HEK293 (cell line): ENCODE data around the gene MEI1.
A peak's percentile ranks its signal among the peaks of the same experiment; 100 is the strongest.

ENCODE experiments used
- GLIS1 ChIP-seq: fragments of 450-650 bp; formaldehyde crosslinking; IDR thresholded peaks from 2 replicates; pipeline ENCODE4 v1.5.1; 2016; ENCODE audit warnings: missing biosample characterization, missing genetic modification characterization
- GLIS2 ChIP-seq: fragments of 450-650 bp; formaldehyde crosslinking; IDR thresholded peaks from 2 replicates; pipeline ENCODE4 v1.5.1; 2016; ENCODE audit warnings: missing biosample characterization, missing genetic modification characterization
- HOXD13 ChIP-seq: sonication (generic); formaldehyde crosslinking; IDR thresholded peaks from 2 replicates; pipeline ENCODE4 v1.8.0; 2022; ENCODE audit warnings: missing genetic modification reagents, borderline replicate concordance
- IKZF3 ChIP-seq: fragments of 450-650 bp; IDR thresholded peaks from 2 replicates; pipeline ENCODE4 v1.5.0; 2018; ENCODE audit warnings: missing biosample characterization, mild to moderate bottlenecking, missing genetic modification characterization, moderate library complexity
- KLF16 ChIP-seq: fragments of 450-650 bp; formaldehyde crosslinking; IDR thresholded peaks from 2 replicates; pipeline ENCODE4 v1.5.1; 2017; ENCODE audit warnings: missing biosample characterization, missing genetic modification characterization
- KLF8 ChIP-seq: fragments of 450-650 bp; formaldehyde crosslinking; IDR thresholded peaks from 2 replicates; pipeline ENCODE4 v1.5.1; 2016; ENCODE audit warnings: missing biosample characterization, missing genetic modification characterization
- OSR2 ChIP-seq: fragments of 450-650 bp; formaldehyde crosslinking; IDR thresholded peaks from 2 replicates; pipeline ENCODE4 v1.5.1; 2016; ENCODE audit warnings: missing biosample characterization, missing genetic modification characterization
- SCRT1 ChIP-seq: fragments of 450-650 bp; formaldehyde crosslinking; IDR thresholded peaks from 2 replicates; pipeline ENCODE4 v1.5.1; 2016; ENCODE audit warnings: missing biosample characterization, missing genetic modification characterization, borderline replicate concordance
- SCRT2 ChIP-seq: fragments of 450-650 bp; formaldehyde crosslinking; IDR thresholded peaks from 2 replicates; pipeline ENCODE4 v1.5.1; 2016; ENCODE audit warnings: missing biosample characterization, missing genetic modification characterization
- SP2 ChIP-seq: fragments of 450-650 bp; formaldehyde crosslinking; IDR thresholded peaks from 2 replicates; pipeline ENCODE4 v1.5.1; 2016; ENCODE audit warnings: missing biosample characterization, missing genetic modification characterization
- TRIM28 ChIP-seq: IDR thresholded peaks from 2 replicates; pipeline ENCODE4 v1.6.1; 2011; ENCODE audit warnings: low read length, control low read depth, borderline replicate concordance
- ZEB2 ChIP-seq: fragments of 450-650 bp; formaldehyde crosslinking; IDR thresholded peaks from 2 replicates; pipeline ENCODE4 v1.5.1; 2016; ENCODE audit warnings: missing biosample characterization, missing genetic modification characterization
- ZFHX2 ChIP-seq: fragments of 450-650 bp; formaldehyde crosslinking; conservative IDR thresholded peaks from 2 replicates; pipeline ENCODE4 v1.5.1; 2016; ENCODE audit warnings: missing biosample characterization, missing genetic modification characterization
- ZFP37 ChIP-seq: fragments of 450-650 bp; formaldehyde crosslinking; IDR thresholded peaks from 2 replicates; pipeline ENCODE4 v1.5.1; 2016; ENCODE audit warnings: missing biosample characterization, missing genetic modification characterization
- ZIC2 ChIP-seq: fragments of 450-650 bp; formaldehyde crosslinking; IDR thresholded peaks from 2 replicates; pipeline ENCODE4 v1.5.1; 2016; ENCODE audit warnings: missing biosample characterization, missing genetic modification characterization
- ZNF114 ChIP-seq: fragments of 450-650 bp; formaldehyde crosslinking; IDR thresholded peaks from 2 replicates; pipeline ENCODE4 v1.5.0; 2017; ENCODE audit warnings: missing biosample characterization, missing genetic modification characterization
- ZNF132 ChIP-seq: fragments of 450-650 bp; formaldehyde crosslinking; IDR thresholded peaks from 2 replicates; pipeline ENCODE4 v1.5.1; 2017; ENCODE audit warnings: missing biosample characterization, missing genetic modification characterization, borderline replicate concordance
- ZNF138 ChIP-seq: fragments of 450-650 bp; formaldehyde crosslinking; IDR thresholded peaks from 2 replicates; pipeline ENCODE4 v1.5.1; 2016; ENCODE audit warnings: missing biosample characterization, missing genetic modification characterization, borderline replicate concordance
- ZNF140 ChIP-seq: fragments of 450-650 bp; formaldehyde crosslinking; IDR thresholded peaks from 2 replicates; pipeline ENCODE4 v1.5.1; 2016; ENCODE audit warnings: missing biosample characterization, missing genetic modification characterization
- ZNF202 ChIP-seq: fragments of 450-650 bp; formaldehyde crosslinking; IDR thresholded peaks from 2 replicates; pipeline ENCODE4 v1.5.1; 2016; ENCODE audit warnings: missing biosample characterization, missing genetic modification characterization, borderline replicate concordance
- ZNF248 ChIP-seq: fragments of 450-650 bp; formaldehyde crosslinking; IDR thresholded peaks from 2 replicates; pipeline ENCODE4 v1.5.1; 2017; ENCODE audit warnings: missing biosample characterization, missing genetic modification characterization
- ZNF324 ChIP-seq: fragments of 450-650 bp; formaldehyde crosslinking; IDR thresholded peaks from 2 replicates; pipeline ENCODE4 v1.5.1; 2016; ENCODE audit warnings: missing biosample characterization, missing genetic modification characterization
- ZNF335 ChIP-seq: fragments of 450-650 bp; formaldehyde crosslinking; conservative IDR thresholded peaks from 2 replicates; pipeline ENCODE4 v1.5.1; 2016; ENCODE audit warnings: missing biosample characterization, missing genetic modification characterization
- ZNF366 ChIP-seq: fragments of 450-650 bp; formaldehyde crosslinking; conservative IDR thresholded peaks from 2 replicates; pipeline ENCODE4 v1.5.1; 2016; ENCODE audit warnings: missing biosample characterization, missing genetic modification characterization
- ZNF391 ChIP-seq: fragments of 450-650 bp; formaldehyde crosslinking; IDR thresholded peaks from 2 replicates; pipeline ENCODE4 v1.5.1; 2016; ENCODE audit warnings: low read depth, missing biosample characterization, missing genetic modification characterization, borderline replicate concordance
- ZNF394 ChIP-seq: fragments of 450-650 bp; formaldehyde crosslinking; IDR thresholded peaks from 2 replicates; pipeline ENCODE4 v1.5.1; 2016; ENCODE audit warnings: missing biosample characterization, missing genetic modification characterization, mild to moderate bottlenecking, moderate library complexity, borderline replicate concordance
- ZNF501 ChIP-seq: fragments of 450-650 bp; formaldehyde crosslinking; IDR thresholded peaks from 2 replicates; pipeline ENCODE4 v1.5.1; 2016; ENCODE audit warnings: missing biosample characterization, missing genetic modification characterization
- ZNF544 ChIP-seq: fragments of 450-650 bp; formaldehyde crosslinking; IDR thresholded peaks from 2 replicates; pipeline ENCODE4 v1.5.0; 2017; ENCODE audit warnings: missing biosample characterization, missing genetic modification characterization
- ZNF600 ChIP-seq: fragments of 450-650 bp; formaldehyde crosslinking; IDR thresholded peaks from 2 replicates; pipeline ENCODE4 v1.5.1; 2016; ENCODE audit warnings: missing biosample characterization, missing genetic modification characterization
- ZNF621 ChIP-seq: fragments of 450-650 bp; formaldehyde crosslinking; IDR thresholded peaks from 2 replicates; pipeline ENCODE4 v1.5.1; 2017; ENCODE audit warnings: missing biosample characterization, missing genetic modification characterization
- ZNF629 ChIP-seq: fragments of 450-650 bp; formaldehyde crosslinking; IDR thresholded peaks from 2 replicates; pipeline ENCODE4 v1.5.1; 2017; ENCODE audit warnings: missing biosample characterization, missing genetic modification characterization
- ZNF660 ChIP-seq: fragments of 450-650 bp; IDR thresholded peaks from 2 replicates; pipeline ENCODE4 v1.5.1; 2018; ENCODE audit warnings: missing biosample characterization, mild to moderate bottlenecking, missing genetic modification characterization
- ZNF76 ChIP-seq: fragments of 450-650 bp; formaldehyde crosslinking; IDR thresholded peaks from 2 replicates; pipeline ENCODE4; 2016; ENCODE audit warnings: low read depth, missing biosample characterization, missing genetic modification characterization, borderline replicate concordance
- ZNF777 ChIP-seq: fragments of 450-650 bp; formaldehyde crosslinking; IDR thresholded peaks from 2 replicates; pipeline ENCODE4 v1.5.1; 2017; ENCODE audit warnings: missing biosample characterization, missing genetic modification characterization, borderline replicate concordance
- TF ChIP-seq, protein P1 (sequence below): fragments of 450-650 bp; formaldehyde crosslinking; IDR thresholded peaks from 2 replicates; pipeline ENCODE4; 2016; ENCODE audit warnings: missing biosample characterization, missing genetic modification characterization
- TF ChIP-seq, protein P2 (sequence below): fragments of 450-650 bp; formaldehyde crosslinking; IDR thresholded peaks from 2 replicates; pipeline ENCODE4 v1.5.1; 2016; ENCODE audit warnings: missing biosample characterization, missing genetic modification characterization
- TF ChIP-seq, protein P3 (sequence below): fragments of 450-650 bp; formaldehyde crosslinking; IDR thresholded peaks from 2 replicates; pipeline ENCODE4 v1.5.1; 2016; ENCODE audit warnings: missing biosample characterization, missing genetic modification characterization

Gene MEI1

DNA sequence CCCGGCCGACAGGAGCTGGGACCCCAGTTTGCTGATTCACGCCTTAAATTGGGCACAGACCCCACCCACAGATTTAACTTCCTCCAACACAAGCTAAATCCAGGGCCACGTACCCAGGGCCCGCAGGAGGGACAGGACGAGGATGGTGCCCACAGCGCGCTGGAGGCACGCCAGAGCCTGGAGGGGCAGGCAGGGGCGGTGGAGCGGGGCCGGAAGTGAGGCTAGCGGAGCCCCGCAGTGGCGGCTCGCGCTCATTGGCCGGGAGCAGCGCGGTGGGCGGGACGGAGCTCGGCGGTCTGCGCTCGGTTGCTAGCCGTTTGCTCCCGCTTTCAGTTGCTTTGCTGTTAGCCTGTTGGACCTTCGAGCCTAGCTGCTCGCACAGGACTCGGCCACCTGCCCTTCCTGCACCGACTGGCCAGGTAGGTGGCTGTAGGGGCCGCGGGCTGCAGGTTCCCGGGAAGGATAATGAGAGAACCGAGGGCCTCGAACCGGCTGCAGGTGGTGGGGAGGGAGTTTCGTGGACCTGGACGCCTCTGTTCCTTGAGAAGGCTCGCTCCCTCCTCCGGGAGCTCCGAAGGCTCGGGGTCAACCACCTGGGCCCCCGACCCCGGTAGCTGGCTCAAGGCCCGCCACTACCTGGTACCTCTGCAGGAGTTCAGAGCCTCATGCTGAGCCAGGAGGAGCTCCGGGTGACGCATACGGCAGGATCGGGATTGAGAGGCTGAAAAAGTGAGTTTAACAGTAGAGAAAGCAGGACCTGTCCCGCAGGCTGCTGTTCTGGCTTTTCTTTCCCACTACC lies 101.2 kb downstream of the MEI1 start, which contains the start of gene CCDC134 (continued):
- TF ChIP-seq, protein P1, sequence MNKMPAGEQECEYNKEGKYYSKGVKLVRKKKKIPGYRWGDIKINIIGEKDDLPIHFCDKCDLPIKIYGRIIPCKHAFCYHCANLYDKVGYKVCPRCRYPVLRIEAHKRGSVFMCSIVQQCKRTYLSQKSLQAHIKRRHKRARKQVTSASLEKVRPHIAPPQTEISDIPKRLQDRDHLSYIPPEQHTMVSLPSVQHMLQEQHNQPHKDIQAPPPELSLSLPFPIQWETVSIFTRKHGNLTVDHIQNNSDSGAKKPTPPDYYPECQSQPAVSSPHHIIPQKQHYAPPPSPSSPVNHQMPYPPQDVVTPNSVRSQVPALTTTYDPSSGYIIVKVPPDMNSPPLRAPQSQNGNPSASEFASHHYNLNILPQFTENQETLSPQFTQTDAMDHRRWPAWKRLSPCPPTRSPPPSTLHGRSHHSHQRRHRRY (tag by site-specific recombination), result no peak
- TF ChIP-seq ZNF366 (0 out of 2 replicates have a peak, but pooled peaks have one; percentile 31), ZNF324 (tag by site-specific recombination) (0 out of 2 replicates have a peak, but pooled peaks have one; percentile 40), ZIC2 (peak; percentile 76), ZEB2 (tag by site-specific recombination) (peak; percentile 79), ZNF202 (tag by site-specific recombination) (no peak), SCRT2 (tag by site-specific recombination) (peak; percentile 98), ZNF132 (tag by site-specific recombination) (no peak), ZNF501 (tag by site-specific recombination) (peak; percentile 79), ZNF76 (tag by site-specific recombination) (peak; percentile 20; the same call in 1 of the 2 replicates), GLIS2 (peak; percentile 74), ZNF629 (peak; percentile 46), ZNF248 (tag by site-specific recombination) (no peak), ZNF660 (tag by site-specific recombination) (0 out of 2 replicates have a peak, but pooled peaks have one; percentile 6), SCRT1 (peak; percentile 79; the same call in 1 of the 2 replicates), ZFP37 (tag by site-specific recombination) (0 out of 2 replicates have a peak, but pooled peaks have one; percentile 52), ZFHX2 (tag by site-specific recombination) (peak; percentile 80), ZNF391 (tag by site-specific recombination) (0 out of 2 replicates have a peak, but pooled peaks have one; percentile 16), ZNF777 (tag by site-specific recombination) (no peak), TRIM28 (0 out of 2 replicates have a peak, but pooled peaks have one; percentile 59), KLF16 (peak; percentile 43; the same call in 1 of the 2 replicates), SP2 (tag by site-specific recombination) (peak; percentile 91), HOXD13 (no peak), ZNF621 (tag by site-specific recombination) (no peak), KLF8 (tag by site-specific recombination) (peak; percentile 37; the same call in 1 of the 2 replicates), ZNF114 (no peak), GLIS1 (peak; percentile 63; the same call in 1 of the 2 replicates), ZNF140 (no peak), ZNF600 (peak; percentile 78), ZNF138 (tag by site-specific recombination) (no peak), IKZF3 (tag by site-specific recombination) (peak; percentile 54; the same call in 1 of the 2 replicates), ZNF335 (peak; percentile 81), OSR2 (tag by site-specific recombination) (no peak), ZNF544 (tag by site-specific recombination) (no peak), ZNF394 (tag by site-specific recombination) (peak; percentile 16; the same call in 1 of the 2 replicates)
- TF ChIP-seq, protein P2, sequence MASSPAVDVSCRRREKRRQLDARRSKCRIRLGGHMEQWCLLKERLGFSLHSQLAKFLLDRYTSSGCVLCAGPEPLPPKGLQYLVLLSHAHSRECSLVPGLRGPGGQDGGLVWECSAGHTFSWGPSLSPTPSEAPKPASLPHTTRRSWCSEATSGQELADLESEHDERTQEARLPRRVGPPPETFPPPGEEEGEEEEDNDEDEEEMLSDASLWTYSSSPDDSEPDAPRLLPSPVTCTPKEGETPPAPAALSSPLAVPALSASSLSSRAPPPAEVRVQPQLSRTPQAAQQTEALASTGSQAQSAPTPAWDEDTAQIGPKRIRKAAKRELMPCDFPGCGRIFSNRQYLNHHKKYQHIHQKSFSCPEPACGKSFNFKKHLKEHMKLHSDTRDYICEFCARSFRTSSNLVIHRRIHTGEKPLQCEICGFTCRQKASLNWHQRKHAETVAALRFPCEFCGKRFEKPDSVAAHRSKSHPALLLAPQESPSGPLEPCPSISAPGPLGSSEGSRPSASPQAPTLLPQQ, result peak; percentile 68; the same call in 1 of the 2 replicates
- TF ChIP-seq, protein P3, sequence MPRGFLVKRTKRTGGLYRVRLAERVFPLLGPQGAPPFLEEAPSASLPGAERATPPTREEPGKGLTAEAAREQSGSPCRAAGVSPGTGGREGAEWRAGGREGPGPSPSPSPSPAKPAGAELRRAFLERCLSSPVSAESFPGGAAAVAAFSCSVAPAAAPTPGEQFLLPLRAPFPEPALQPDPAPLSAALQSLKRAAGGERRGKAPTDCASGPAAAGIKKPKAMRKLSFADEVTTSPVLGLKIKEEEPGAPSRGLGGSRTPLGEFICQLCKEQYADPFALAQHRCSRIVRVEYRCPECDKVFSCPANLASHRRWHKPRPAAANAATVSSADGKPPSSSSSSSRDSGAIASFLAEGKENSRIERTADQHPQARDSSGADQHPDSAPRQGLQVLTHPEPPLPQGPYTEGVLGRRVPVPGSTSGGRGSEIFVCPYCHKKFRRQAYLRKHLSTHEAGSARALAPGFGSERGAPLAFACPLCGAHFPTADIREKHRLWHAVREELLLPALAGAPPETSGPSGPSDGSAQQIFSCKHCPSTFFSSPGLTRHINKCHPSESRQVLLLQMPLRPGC (tag by site-specific recombination), result no peak
